Measurements from ENCODE around the gene CARNS1. TPM values are rescaled to one million over a fixed set of nuclear protein-coding genes. Genes with fewer than 3 reads are reported as not detected.

The CARNS1 gene
- total RNA-seq, 1 experiment from 2014 or later = 0.07 TPM

DNA sequence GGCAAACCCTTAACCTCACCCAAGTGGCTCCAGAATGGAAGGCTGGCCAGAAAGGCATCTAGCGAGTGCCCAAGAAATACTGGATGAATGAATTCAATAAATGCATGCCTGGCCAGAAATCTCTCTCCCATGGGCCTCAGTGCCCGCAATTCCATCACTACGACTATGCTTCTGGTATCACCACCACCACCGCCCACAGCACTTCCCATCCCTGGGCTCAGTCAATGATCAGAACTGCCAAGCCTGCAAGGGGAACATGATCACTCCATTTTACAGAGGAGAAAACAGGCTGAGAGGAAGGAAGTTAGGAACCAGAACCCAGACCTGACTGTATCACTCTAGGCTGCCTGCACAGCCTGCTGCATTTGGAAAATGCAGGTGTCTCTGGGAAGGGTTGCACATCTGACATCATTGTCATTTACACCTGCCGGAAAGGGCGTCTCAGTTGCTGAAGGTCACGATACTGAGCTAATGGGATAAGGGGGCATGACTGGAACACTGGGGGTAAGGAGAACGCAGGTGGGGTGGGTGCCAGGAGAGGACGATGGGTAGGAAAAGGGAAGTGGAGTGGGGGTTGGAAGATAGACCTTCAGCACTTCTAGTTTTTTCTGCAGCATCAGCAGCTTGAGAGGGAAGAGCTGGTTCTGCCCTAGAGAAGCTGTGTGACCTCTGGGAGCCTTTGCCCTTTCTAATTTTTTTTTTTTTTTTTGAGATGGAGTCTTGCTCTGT is 33.8 kb downstream of the CARNS1 start:
- CTCF ChIA-PET = interaction anchor here (0.6 to 0.8 kb wide), 2 partner anchors 53 to 75 kb away, joined by 3 to 4 read pairs; no protein-coding TSS in a partner anchor
- Mint-ChIP-seq H3K36me3 (ENCODE audit: insufficient read depth, unreplicated experiment) (peaks cover 4% of the 10 kb centered on the region), H3K4me1 (ENCODE audit: insufficient read depth, unreplicated experiment) (peaks cover 9% of the 10 kb centered on the region), H3K27me3 (ENCODE audit: insufficient read depth, unreplicated experiment) (no peaks in the 10 kb centered on the region), H3K4me3 (ENCODE audit: unreplicated experiment) (no peak overlapping the region), H3K9me3 (ENCODE audit: unreplicated experiment) (no peaks in the 10 kb centered on the region), H3K27ac (ENCODE audit: low read depth, unreplicated experiment) (no peak overlapping the region)
- intact Hi-C loops (cut with micrococcal nuclease) = no loop called here
- BruUV-seq (replicated peaks) = no TSS peak
- no peak for DNase-seq (ENCODE audit: unreplicated experiment)
- TF ChIP-seq, protein P1, sequence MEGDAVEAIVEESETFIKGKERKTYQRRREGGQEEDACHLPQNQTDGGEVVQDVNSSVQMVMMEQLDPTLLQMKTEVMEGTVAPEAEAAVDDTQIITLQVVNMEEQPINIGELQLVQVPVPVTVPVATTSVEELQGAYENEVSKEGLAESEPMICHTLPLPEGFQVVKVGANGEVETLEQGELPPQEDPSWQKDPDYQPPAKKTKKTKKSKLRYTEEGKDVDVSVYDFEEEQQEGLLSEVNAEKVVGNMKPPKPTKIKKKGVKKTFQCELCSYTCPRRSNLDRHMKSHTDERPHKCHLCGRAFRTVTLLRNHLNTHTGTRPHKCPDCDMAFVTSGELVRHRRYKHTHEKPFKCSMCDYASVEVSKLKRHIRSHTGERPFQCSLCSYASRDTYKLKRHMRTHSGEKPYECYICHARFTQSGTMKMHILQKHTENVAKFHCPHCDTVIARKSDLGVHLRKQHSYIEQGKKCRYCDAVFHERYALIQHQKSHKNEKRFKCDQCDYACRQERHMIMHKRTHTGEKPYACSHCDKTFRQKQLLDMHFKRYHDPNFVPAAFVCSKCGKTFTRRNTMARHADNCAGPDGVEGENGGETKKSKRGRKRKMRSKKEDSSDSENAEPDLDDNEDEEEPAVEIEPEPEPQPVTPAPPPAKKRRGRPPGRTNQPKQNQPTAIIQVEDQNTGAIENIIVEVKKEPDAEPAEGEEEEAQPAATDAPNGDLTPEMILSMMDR (IDR thresholded peaks at IDR 0.05; ENCODE audit: unreplicated experiment) = no peak
- POLR2A ChIA-PET = interaction anchor here (0.6 kb wide), 2 partner anchors 9 to 12 kb away, joined by 3 to 4 read pairs; no protein-coding TSS in a partner anchor

DNA sequence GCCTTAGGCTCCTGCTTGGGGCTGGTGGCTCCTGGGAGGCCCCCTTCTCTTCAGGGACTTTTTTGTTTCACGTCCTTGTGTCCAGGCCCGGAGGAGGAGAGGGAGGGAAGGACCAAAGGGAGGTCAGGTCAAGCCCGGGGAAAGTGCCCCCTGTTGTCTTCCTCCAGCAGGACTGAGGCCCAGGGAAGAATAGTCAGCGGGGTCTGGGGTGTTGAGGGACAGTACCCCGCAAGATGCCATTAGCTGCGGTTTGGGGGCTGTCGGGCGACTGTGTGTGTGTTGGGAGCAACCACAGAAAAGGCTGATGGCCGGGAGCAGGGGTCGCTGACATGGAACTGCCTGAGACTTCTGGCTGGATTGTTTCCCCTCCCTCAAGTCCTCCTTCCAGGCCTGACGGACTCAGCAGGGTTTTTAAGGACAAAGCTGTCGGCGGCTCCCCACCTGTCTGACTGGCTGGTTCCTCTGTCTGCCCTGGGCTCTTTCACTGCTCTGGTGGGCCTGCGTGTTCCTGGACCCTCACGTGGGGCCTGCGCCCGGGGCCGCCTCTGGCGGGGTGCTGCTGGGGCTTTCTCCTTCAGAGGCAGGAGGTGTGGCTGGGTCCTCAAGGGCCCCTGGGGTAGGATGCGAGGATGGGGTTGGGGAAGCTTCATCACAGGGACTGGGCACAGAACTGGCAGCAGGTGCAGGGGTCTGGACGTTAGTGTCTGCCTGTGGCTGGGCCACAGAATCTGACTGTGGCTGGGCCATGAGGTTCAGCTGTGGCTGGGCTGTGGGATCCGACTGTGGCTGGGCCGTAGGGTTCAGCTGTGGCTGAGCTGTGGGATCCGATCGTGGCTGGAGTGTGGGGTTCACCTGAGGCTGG is 35.5 kb downstream of the CARNS1 start:
- H3K27me3 Mint-ChIP-seq (ENCODE audit: insufficient read depth, unreplicated experiment) = no peaks in the 10 kb centered on the region
- H3K9me3 Mint-ChIP-seq (ENCODE audit: unreplicated experiment) = no peaks in the 10 kb centered on the region
- DNase-seq (ENCODE audit: unreplicated experiment) = no peak
- ChIA-PET POLR2A (interaction anchor here (0.7 kb wide), 1 partner anchor 23 kb away, joined by 3 read pairs; no protein-coding TSS in a partner anchor), CTCF (interaction anchor here (0.7 kb wide), 1 partner anchor 128 kb away, joined by 3 read pairs; no protein-coding TSS in a partner anchor)
- intact Hi-C loops (cut with micrococcal nuclease) = no loop called here
- no peaks in the 10 kb centered on the region for H3K4me1 Mint-ChIP-seq (ENCODE audit: insufficient read depth, unreplicated experiment)
- no peak overlapping the region for H3K4me3 Mint-ChIP-seq (ENCODE audit: unreplicated experiment)
- TF ChIP-seq, protein P1 (IDR thresholded peaks at IDR 0.05; ENCODE audit: unreplicated experiment) = no peak
- no TSS peak for BruUV-seq (replicated peaks)
- peaks cover 4% of the 10 kb centered on the region for H3K36me3 Mint-ChIP-seq (ENCODE audit: insufficient read depth, unreplicated experiment)
- no peak overlapping the region for H3K27ac Mint-ChIP-seq (ENCODE audit: low read depth, unreplicated experiment)

DNA sequence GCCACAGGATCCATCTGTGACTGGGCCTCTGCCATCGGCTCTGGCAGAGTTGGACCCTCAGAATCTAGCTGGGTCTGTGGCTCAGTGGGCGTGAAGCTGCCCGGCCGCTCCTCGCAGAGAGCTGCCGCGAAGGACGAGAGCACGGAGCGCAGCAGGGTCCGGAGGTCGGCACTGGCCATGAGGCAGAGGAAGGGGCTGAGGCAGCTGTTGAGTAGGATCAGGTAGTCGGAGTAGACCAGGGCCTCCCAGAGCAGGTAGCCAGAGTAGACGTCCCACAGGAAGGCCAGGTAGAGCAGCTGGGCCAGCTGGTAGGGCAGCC is 36.1 kb downstream of the CARNS1 start:
- Mint-ChIP-seq H3K36me3 (ENCODE audit: insufficient read depth, unreplicated experiment) (peaks cover 4% of the 10 kb centered on the region), H3K9me3 (ENCODE audit: unreplicated experiment) (no peaks in the 10 kb centered on the region), H3K4me1 (ENCODE audit: insufficient read depth, unreplicated experiment) (no peaks in the 10 kb centered on the region), H3K4me3 (ENCODE audit: unreplicated experiment) (no peak overlapping the region), H3K27me3 (ENCODE audit: insufficient read depth, unreplicated experiment) (no peaks in the 10 kb centered on the region), H3K27ac (ENCODE audit: low read depth, unreplicated experiment) (no peak overlapping the region)
- CTCF ChIA-PET = no interaction called here
- TF ChIP-seq, protein P1 (IDR thresholded peaks at IDR 0.05; ENCODE audit: unreplicated experiment) = no peak
- intact Hi-C loops (cut with micrococcal nuclease) = no loop called here
- DNase-seq (ENCODE audit: unreplicated experiment) = no peak
- POLR2A ChIA-PET = no interaction called here
- no TSS peak for BruUV-seq (replicated peaks)

Measured in MCF 10A (cell line).